PC-3 (cell line): ENCODE results near the gene CD320.

Experiments used
- EZH2 ChIP-seq: fragments of 300-600 bp; sonication (generic); IDR thresholded peaks from one replicate; pipeline ENCODE4 v1.6.1; 2017; ENCODE audit warnings: antibody characterized with exemption, mild to moderate bottlenecking, low read length; ENCODE audit not compliant: unreplicated experiment
- EZH2phosphoT487 ChIP-seq: fragments of 300-600 bp; sonication (generic); IDR thresholded peaks from 2 replicates; pipeline ENCODE4 v1.6.1; 2018; ENCODE audit warnings: mild to moderate bottlenecking, antibody characterized with exemption, low read length, borderline replicate concordance
- TF ChIP-seq, protein P1 (sequence below): fragments of 300-600 bp; sonication (generic); conservative IDR thresholded peaks from 2 replicates; pipeline ENCODE4 v1.5.1; 2017; ENCODE audit warnings: antibody characterized with exemption, low read depth, mild to moderate bottlenecking, low read length

DNA sequence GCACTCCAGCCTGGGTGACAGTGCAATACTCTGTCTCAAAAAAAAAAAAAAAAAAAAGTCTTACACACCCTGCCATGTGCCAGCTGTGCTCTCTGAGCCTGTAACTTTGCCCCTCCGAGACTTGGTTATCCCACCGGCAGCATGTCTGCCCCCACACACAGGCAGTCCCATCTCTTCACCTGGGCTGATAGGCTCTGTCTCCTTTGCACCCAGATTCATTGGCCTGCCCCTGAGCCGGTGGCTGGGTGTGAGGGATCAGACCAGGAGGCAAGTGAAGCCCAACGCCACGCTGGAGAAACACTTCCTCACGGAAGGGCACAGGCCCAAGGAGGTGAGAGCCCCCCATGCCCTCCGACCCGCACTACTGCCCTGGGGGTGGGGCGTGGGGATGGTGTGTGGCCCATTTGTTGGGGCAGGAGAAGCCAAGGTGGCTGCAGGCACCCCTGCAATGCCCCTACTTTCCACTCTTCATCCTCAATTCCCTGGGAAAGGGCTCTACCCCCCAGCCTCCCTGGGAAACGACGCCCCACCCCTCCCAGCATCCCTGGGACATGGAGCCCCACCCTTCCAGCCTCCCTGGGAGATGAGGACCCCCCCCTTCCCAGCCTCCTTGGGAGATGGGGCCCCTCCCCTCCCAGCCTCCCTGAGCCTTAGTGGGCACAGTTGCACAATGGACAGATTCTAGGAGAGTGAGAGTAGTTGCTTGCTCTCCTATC, 53.7 kb downstream of the CD320 start:
- TF ChIP-seq, protein P1, sequence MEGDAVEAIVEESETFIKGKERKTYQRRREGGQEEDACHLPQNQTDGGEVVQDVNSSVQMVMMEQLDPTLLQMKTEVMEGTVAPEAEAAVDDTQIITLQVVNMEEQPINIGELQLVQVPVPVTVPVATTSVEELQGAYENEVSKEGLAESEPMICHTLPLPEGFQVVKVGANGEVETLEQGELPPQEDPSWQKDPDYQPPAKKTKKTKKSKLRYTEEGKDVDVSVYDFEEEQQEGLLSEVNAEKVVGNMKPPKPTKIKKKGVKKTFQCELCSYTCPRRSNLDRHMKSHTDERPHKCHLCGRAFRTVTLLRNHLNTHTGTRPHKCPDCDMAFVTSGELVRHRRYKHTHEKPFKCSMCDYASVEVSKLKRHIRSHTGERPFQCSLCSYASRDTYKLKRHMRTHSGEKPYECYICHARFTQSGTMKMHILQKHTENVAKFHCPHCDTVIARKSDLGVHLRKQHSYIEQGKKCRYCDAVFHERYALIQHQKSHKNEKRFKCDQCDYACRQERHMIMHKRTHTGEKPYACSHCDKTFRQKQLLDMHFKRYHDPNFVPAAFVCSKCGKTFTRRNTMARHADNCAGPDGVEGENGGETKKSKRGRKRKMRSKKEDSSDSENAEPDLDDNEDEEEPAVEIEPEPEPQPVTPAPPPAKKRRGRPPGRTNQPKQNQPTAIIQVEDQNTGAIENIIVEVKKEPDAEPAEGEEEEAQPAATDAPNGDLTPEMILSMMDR = no peak
- TF ChIP-seq EZH2 (no peak), EZH2phosphoT487 (no peak)
